ENCODE measurements around the gene THSD4.
"Not testable (repeated sequence)": the region's sequence is repeated elsewhere in the genome, so short reads cannot be mapped to it uniquely, and the experiment has no call there.

Gene THSD4

DNA sequence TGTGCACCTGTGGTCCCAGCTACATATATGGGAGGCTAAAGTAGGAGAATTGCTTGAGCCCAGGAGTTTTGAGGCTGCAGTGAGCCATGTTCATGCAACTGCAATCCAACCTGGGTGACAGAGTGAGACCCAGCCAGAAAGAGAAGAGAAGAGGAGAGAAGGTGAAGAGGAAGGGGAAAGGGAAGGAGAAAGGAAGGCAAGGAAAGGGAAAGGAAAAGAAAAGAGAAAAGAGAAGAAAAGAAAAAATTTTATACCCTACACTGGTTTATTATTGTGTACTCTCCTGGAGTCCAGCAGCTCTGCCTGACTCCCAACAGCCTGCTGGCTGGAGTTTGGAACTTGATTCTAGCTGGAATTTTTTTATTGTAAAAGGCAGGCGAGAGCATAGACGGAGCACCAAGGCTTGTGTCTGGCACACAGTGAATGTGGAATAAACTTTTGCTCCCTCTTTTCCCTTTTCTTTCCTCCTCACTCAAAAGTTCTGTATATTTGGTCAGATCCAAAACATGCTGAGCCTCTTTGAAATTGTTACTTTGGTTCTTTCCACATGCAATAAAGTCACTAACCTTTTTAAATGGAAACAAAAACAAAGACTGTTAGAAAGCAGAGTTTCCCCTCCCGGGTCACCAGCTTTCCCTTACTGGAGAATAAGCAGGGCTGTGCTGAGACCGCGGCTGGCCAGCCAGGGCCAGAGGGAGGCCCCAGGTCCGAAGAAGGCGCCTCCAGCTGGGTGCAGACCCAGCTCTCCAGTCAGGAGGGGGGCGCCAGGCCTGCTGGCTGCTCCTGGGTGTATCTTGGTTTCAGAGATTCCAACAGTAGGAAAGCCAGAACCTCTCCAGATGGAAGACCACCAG lies 9.9 kb downstream of the THSD4 start:
- DNase-seq (ENCODE audit: low spot score): no peak

DNA sequence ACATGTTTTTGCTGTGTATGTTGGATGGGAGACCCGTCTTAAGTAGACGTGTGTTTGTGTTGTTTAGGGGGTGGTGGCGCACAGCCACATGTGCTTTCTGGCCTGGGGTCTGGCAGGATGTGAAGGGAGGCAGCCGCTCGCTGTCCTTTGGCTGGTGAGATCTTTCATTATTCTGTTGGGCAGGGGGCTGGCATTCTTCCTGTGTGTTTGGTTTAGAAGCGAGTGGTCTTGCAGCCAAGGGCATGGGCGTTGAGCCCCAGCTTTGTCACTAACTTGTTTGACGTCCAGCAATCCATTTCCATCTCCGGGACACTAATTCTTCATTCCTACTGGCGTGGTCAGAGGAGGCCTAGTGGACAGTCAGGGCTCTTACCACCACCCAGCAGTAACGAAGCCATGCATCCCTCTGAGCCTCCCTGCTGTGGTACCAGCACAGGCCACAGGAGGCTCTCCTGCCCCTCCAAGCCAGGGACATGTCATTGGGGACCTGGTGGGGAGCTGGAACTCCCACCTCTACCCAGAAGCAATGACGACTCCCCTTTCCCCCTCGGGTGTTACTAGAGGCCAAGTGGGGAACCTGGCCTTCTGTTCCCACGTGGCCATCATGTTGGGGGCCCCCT lies 10.7 kb downstream of the THSD4 start:
- no peak for DNase-seq (ENCODE audit: low spot score)

- no peak for DNase-seq (ENCODE audit: low spot score)
Measured at GRCh38 chr15:71127083-71127482, 11.8 kb downstream of the THSD4 start.

- DNase-seq (ENCODE audit: low spot score): not testable (repeated sequence)
Measured at GRCh38 chr15:71128159-71128558, 12.9 kb downstream of the THSD4 start.

DNA sequence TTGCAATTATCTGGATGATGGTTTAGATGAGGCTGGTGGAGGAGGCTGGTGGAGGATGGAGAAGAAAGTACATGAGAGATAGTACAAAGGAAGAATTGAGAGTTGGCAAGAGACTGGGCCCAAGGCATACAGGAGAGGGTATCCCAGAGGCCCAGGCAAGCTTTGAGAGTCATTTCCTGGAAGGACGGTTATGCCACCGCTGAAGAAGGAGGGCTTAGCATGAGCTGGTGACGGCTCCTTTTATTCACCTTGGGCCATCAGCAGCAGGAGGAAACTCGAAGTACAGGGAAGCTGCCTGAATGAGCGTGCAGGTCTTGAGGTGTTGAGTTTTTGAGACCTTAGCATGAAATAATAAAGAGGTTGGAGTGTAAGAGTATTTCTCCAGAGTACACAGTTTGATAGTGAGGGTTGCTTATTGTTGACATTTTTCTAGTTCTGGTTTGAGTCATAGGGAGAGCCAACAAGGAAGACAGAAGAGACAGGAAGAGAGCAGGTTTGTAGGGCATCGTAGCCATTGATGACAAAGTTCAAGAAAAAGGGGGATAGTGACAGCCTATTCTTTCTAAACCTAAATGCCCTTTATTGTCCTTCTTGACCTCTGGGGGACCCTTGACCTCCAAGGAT lies 13.8 kb downstream of the THSD4 start:
- DNase-seq (ENCODE audit: low spot score): no peak

DNA sequence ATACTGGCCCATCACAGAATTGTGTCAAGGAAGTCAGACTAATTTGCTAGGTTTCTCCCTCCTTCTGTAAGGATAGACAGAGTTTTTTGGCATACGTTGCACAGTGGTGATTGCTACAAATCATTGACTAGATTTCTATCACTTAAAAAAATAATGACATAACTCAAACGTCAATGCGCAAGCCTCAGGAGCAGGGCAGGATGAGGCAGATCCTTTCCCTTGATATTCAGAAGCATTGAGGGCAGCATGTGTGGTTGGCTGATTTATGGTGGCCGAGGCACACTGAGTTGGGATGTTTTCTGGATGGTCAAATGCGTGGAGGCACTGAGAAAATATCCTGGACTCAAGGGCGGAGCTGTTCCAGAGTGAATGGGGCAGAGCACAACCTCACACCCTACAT lies 14.4 kb downstream of the THSD4 start:
- DNase-seq (ENCODE audit: low spot score): no peak

- DNase-seq (ENCODE audit: low spot score): no peak
Measured at GRCh38 chr15:71131601-71132362, 16.5 kb downstream of the THSD4 start.

GRCh38 chr15:71133747-71134472 lies 18.6 kb downstream of the THSD4 start:
- DNase-seq (ENCODE audit: low spot score): no peak

DNA sequence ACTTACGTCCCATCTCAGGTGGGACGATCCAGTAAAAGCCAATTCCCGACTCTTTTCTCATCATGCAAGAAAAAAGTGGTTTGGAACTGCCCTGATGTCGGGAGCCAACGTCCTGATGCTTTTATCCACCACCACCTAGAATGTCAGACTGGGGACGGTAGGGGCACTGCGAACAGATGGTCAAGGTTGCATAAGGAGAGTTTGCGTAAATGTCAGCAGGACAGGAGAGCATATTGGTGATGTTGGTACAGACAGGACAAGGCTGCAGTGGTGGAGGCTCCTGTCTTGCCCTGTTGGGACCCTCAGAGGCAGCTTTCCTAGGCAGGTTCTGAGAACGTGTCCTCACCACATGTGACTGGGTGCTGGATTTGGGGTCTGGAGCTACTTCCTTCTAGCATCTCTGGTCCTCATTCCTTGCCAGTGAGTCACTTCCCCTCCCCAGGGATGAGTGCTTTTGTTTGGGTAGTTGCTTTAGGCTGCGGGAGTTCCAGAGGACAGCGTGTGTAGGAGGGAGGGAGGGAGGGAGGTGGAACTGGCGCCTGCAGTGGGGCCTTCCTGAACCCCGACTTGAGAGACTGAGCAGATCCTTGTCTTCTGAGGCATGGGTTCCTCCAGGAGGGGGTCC lies 21.0 kb downstream of the THSD4 start:
- DNase-seq (ENCODE audit: low spot score): no peak

- DNase-seq (ENCODE audit: low spot score): no peak
Measured at GRCh38 chr15:71136793-71137518, 21.7 kb downstream of the THSD4 start.

GRCh38 chr15:71138473-71138872 lies 23.2 kb downstream of the THSD4 start:
- DNase-seq (ENCODE audit: low spot score): no peak

DNA sequence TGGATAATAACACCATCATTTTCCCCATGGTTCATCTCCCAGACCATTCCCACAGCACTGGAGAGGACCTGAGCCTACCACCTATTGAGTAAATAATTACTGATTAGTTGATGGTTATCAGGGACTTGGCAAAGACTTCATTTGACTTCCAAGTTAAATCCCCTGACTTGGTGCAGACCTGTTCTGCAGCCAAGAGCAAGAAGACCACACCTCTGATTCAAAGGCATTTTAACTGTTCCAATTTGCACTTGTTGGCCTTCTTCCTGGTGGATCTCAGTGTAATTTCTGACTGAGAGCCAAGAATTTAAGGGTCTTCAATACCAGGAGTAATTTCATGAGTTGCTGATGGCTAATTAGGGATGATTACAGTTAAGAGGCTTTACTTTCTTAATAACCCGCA lies 24.0 kb downstream of the THSD4 start:
- DNase-seq (ENCODE audit: low spot score): no peak

DNA sequence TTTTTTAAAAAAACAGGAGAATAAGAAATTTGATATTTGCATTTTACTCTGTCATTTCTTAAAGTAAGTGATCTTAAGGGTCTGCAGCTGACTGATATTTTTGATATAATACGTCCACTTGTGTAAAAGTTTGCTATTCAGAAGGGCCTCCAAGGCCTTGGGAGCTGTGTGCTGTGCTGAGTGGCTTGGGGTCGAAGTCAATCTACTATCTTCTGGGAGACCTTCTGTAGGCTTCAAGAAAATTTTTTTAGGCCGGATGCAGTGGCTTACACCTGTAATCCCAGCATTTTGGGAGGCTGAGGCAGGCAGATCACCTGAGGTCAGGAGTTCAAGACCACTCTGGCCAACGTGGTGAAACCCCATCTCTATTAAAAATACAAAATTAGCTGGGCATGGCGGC lies 26.3 kb downstream of the THSD4 start:
- DNase-seq (ENCODE audit: low spot score): no peak

DNA sequence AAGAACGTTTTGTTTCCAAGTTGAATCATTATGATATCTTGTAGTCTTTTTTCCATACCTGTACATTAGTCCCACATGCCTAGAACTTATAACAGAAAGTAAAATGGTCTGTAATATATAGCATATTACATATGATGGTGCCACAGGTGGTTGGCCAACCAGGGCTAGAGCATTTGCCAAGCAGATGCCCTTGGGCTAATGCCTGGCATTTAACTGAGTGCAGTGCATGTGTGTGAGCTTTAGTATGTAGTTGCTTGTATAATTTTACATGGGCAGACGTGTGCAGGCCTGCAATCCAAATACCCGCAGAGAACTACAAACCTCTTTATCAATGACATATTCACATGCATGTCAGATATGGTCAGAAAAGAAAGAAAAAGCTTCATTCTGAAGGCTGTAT lies 27.5 kb downstream of the THSD4 start:
- no peak for DNase-seq (ENCODE audit: low spot score)

DNA sequence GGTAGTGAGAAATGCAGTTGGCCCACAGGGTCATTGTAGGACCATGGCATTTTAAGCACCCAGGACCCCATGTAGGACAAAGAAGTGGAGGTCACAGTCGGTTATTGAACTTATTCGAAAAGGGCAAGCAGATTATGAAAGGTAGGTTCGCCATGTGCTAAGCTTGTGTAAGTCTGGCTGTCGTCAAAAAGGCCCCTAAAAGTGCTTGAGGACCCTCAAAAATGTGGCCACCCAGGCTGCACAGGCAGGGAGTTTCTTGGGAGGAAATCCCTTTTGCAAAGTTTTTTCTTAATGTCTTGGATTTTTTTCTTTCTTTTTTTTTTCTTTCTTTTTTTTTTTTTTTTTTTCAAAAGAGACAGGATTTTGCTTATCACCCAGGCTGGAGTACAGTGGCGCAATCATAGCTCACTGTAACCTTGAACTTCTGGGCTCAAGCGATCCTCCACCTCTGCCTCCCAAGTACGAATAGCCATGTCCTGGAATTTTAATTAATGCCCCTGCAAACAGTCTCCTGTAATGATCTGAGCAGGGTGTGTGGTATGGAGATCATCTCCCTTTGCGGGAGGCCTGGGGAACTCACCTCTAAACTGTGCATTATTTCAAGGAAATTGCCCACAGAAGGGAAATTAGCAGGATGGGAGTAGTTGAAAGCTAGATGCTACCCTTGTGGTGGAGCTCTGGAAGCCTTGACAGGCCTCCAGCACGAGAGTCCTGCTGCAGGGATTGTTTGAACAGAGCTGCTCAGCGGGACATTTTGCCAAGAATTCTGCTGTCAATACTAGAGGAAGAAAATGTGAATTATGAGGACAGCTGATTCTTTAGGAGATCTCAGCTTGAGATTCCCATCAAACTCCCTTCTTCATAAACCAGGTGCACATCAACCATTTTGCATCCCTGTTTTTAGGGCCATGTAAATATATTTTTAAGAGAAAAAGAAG lies 28.4 kb downstream of the THSD4 start:
- no peak for DNase-seq (ENCODE audit: low spot score)

GRCh38 chr15:71145648-71146047 lies 30.4 kb downstream of the THSD4 start:
- DNase-seq (ENCODE audit: low spot score): no peak

DNA sequence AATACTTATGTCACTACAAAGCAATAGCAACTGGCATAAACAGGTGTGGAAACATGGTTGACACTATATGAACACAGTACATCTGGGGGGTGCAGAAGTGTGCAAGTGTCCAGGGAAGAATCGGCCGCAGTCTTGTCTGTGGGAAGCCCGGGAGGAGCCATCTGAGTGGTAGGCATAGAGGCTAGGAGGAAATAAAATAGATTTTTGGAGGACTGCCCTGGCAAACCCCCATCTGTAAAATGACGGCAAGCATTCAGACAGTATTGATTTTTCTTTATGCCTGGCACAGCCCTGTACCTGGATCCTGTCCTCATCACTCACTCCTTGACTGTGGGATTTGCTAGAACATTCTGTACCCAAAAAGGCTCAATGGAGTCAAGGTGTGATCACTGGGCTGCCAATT lies 31.3 kb downstream of the THSD4 start:
- DNase-seq (ENCODE audit: low spot score): no peak

GRCh38 chr15:71148048-71148447 lies 32.8 kb downstream of the THSD4 start:
- DNase-seq (ENCODE audit: low spot score): no peak
